Naive thymus-derived CD4-positive, alpha-beta T cell (primary cell): ENCODE results near the gene CTNNA3. TPM values are rescaled to one million over a fixed set of nuclear protein-coding genes. Genes with fewer than 3 reads are reported as not detected.

Experiments
- ATAC-seq: fragments of 150-1000 bp; cut with Tn5 transposase; 2 replicates; pipeline ENCODE4 v1.10.0; 2021; ENCODE audit warnings: mild to moderate bottlenecking, moderate library complexity
- CTCF ChIA-PET: fragments of 350-600 bp; sonication (Branson Sonifier 250); formaldehyde crosslinking; loops from one replicate; lab custom pipeline; 2021; ENCODE audit warnings: antibody characterized with exemption; lab: Charles Lee
- POLR2A ChIA-PET: fragments of 350-600 bp; sonication (Branson Sonifier 250); formaldehyde crosslinking; loops from one replicate; lab custom pipeline; 2021; ENCODE audit warnings: antibody characterized with exemption, inconsistent platforms; lab: Charles Lee
- DNase-seq, 9 donors: peaks; one replicate each; pipeline versions ENCODE4 v3.0.0 to v3.0.0-alpha.2; 2020 to 2022; ENCODE audit warnings: mixed read lengths in 1 of 9
- H3K27ac ChIP-seq: one replicate; pipeline ENCODE4 v1.7.0; 2013; ENCODE audit warnings: mild to moderate bottlenecking, low read depth, low read length, moderate library complexity
- H3K27me3 ChIP-seq, 2 donors: one replicate each; pipeline ENCODE4 v1.7.0; 2013; ENCODE audit warnings: low read length in 2 of 2, mild to moderate bottlenecking in 2 of 2, moderate library complexity in 2 of 2; ENCODE audit not compliant: control insufficient read depth in 2 of 2, insufficient read depth in 2 of 2
- H3K36me3 ChIP-seq, 3 experiments: 1 replicate in 2 of 3; 2 replicates in 1 of 3; pipeline ENCODE4 v1.7.0; 2013; ENCODE audit warnings: low read length in 3 of 3, mild to moderate bottlenecking in 3 of 3, moderate library complexity in 1 of 3; ENCODE audit not compliant: insufficient read depth in 3 of 3, control insufficient read depth in 2 of 3
- H3K4me1 ChIP-seq, 2 donors: one replicate each; pipeline ENCODE4 v1.7.0; 2013; ENCODE audit warnings: low read length in 2 of 2, mild to moderate bottlenecking in 2 of 2, moderate library complexity in 1 of 2; ENCODE audit not compliant: control insufficient read depth in 2 of 2, insufficient read depth in 2 of 2
- H3K4me3 ChIP-seq: 2 replicates; pipeline ENCODE4 v1.7.0; 2013; ENCODE audit warnings: mild to moderate bottlenecking, low read length
- H3K9me3 ChIP-seq, 3 experiments: 1 replicate in 2 of 3; 2 replicates in 1 of 3; pipeline ENCODE4 v1.7.0; 2013; ENCODE audit warnings: low read length in 3 of 3; ENCODE audit not compliant: control insufficient read depth in 2 of 3
- H3K27ac Mint-ChIP-seq, 9 donors: one replicate each; pipeline ENCODE4 v1.8.0; 2020 to 2022; ENCODE audit warnings: mixed read lengths in 9 of 9, mild to moderate bottlenecking in 8 of 9, moderate library complexity in 5 of 9, inconsistent platforms in 2 of 9
- H3K27me3 Mint-ChIP-seq, 5 donors: one replicate each; pipeline ENCODE4 v1.8.0; 2021 to 2022; ENCODE audit warnings: mixed read lengths in 5 of 5, mild to moderate bottlenecking in 1 of 5
- H3K36me3 Mint-ChIP-seq, 5 donors: one replicate each; pipeline ENCODE4 v1.8.0; 2020 to 2022; ENCODE audit warnings: mixed read lengths in 5 of 5, mild to moderate bottlenecking in 3 of 5, inconsistent platforms in 1 of 5
- H3K4me1 Mint-ChIP-seq, 7 donors: one replicate each; pipeline ENCODE4 v1.8.0; 2020 to 2022; ENCODE audit warnings: mixed read lengths in 7 of 7, mild to moderate bottlenecking in 3 of 7, inconsistent platforms in 1 of 7
- H3K4me3 Mint-ChIP-seq, 10 donors: one replicate each; pipeline ENCODE4 v1.8.0; 2020 to 2022; ENCODE audit warnings: mild to moderate bottlenecking in 10 of 10, mixed read lengths in 10 of 10, moderate library complexity in 6 of 10, inconsistent platforms in 2 of 10
- H3K9me3 Mint-ChIP-seq, 11 donors: one replicate each; pipeline ENCODE4 v1.8.0; 2020 to 2022; ENCODE audit warnings: mixed read lengths in 11 of 11, mild to moderate bottlenecking in 4 of 11, inconsistent platforms in 1 of 11, moderate library complexity in 1 of 11
- intact Hi-C, 2 donors: fragments of 100-400 bp; cut with micrococcal nuclease; formaldehyde crosslinking; loops; one replicate each; pipeline ENCODE4 v1.15.1; 2023
- polyA plus RNA-seq, 2 donors: library from polyadenylated mRNA; unstranded; fragments of 300-500 nt; fragmentation: Illumina TruSeq; gene quantifications; one replicate each; pipeline ENCODE4 v1.2.3, GENCODE V29; 2021
- total RNA-seq, 6 experiments: library from RNA in 5 of 6; stranded (reverse) in 5 of 6; gene quantifications; 1 replicate in 5 of 6; 2 replicates in 1 of 6; pipeline ENCODE4 v1.2.3 and lab custom pipeline; 2021 to 2026

The CTNNA3 gene
- total and polyA plus RNA-seq, 7 experiments from 2014 or later: 0.43 to 0.84 (median 0.71) TPM; not detected in 2

DNA sequence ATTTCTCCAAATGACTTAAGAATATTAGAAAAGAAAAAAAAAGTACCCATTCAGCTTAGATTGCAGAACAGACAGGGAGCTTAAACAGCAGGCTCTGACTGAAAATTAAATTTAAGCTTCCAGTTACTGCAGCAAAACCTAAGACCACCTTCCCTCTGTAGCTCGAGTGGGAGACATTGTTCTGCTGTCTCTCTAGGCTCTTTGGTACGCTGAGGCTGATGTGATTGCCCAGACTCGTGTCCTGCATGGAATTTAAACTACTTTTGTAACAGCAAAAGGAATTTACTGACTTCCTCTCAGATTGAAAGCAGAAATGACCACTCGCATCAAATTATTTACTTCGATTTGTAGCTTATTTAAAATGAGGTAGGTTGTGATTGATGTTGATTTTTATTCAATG lies 645.6 kb downstream of the CTNNA3 start:
- peaks cover 0 to 6% (median 0%) of the 10 kb centered on the region in 11 donors for H3K9me3 Mint-ChIP-seq

DNA sequence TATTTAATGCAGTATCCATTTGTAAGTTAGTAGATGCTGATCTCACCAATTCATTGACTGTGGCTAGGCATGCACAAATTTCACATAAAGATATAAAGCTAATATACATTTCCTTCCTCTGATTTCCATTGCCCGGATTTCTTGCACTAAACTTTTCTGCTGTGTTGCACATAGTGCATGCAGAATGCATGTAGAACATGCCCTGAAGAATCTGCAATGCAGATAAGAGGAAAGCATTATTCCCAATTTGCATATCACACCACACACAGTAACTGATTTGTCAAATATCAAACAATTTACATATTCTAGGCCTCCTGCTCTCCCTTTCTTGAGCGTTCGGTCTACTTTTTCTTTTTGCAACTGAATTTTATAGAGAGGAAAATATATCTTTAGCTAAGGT lies 646.0 kb downstream of the CTNNA3 start:
- no peaks in the 10 kb centered on the region for H3K4me1 ChIP-seq
- no peak overlapping the region for H3K4me3 Mint-ChIP-seq
- no peak overlapping the region for H3K27ac Mint-ChIP-seq
- POLR2A ChIA-PET: no interaction called here
- no peak overlapping the region for H3K27ac ChIP-seq
- intact Hi-C loops: no loop called here
- no peaks in the 10 kb centered on the region for H3K27me3 Mint-ChIP-seq
- H3K9me3 ChIP-seq: no peaks in the 10 kb centered on the region
- H3K4me1 Mint-ChIP-seq: no peaks in the 10 kb centered on the region
- H3K9me3 Mint-ChIP-seq: peaks cover 0 to 6% (median 0%) of the 10 kb centered on the region in 11 donors
- no peaks in the 10 kb centered on the region for H3K36me3 ChIP-seq
- H3K36me3 Mint-ChIP-seq: no peaks in the 10 kb centered on the region
- DNase-seq: no peak
- CTCF ChIA-PET: no interaction called here
- no peaks in the 10 kb centered on the region for H3K27me3 ChIP-seq
- ATAC-seq: no peak
- H3K4me3 ChIP-seq: no peak overlapping the region

More for the DNA sequence above, 645.6 kb downstream of the CTNNA3 start:
- ATAC-seq (no peak), DNase-seq (no peak)
- Mint-ChIP-seq H3K27me3 (no peaks in the 10 kb centered on the region), H3K36me3 (no peaks in the 10 kb centered on the region), H3K4me1 (no peaks in the 10 kb centered on the region), H3K27ac (no peak overlapping the region), H3K4me3 (no peak overlapping the region)
- H3K27ac ChIP-seq: no peak overlapping the region
- no peaks in the 10 kb centered on the region for H3K27me3 ChIP-seq
- intact Hi-C loops: no loop called here
- H3K4me3 ChIP-seq: no peak overlapping the region
- H3K36me3 ChIP-seq: no peaks in the 10 kb centered on the region
- H3K9me3 ChIP-seq: no peaks in the 10 kb centered on the region
- ChIA-PET POLR2A (no interaction called here), CTCF (no interaction called here)
- no peaks in the 10 kb centered on the region for H3K4me1 ChIP-seq

DNA sequence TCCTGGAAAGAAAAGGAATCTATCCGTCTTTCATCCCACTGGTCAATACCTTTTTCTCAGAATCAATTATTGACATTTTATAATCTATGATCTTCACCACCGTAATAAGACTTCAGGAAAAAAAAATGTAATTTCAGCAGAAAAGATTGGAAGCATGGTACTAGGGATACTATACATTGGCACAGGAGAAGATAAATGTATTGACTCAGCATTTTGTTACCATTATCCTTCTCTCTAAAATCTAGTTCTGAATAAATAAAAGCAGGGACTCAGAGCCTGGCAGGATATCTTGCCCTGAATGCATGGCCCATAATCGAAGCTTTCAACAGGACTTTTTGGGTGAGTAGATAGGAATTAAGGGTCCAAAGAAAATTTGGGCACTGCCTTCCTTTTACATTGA lies 649.5 kb downstream of the CTNNA3 start:
- peaks cover 0 to 5% (median 0%) of the 10 kb centered on the region in 11 donors for H3K9me3 Mint-ChIP-seq
- ATAC-seq (no peak), DNase-seq (no peak)
- H3K4me1 Mint-ChIP-seq: no peaks in the 10 kb centered on the region
- no peak overlapping the region for H3K4me3 Mint-ChIP-seq
- H3K36me3 ChIP-seq: no peaks in the 10 kb centered on the region
- H3K4me1 ChIP-seq: no peaks in the 10 kb centered on the region
- no peaks in the 10 kb centered on the region for H3K9me3 ChIP-seq
- H3K4me3 ChIP-seq: no peak overlapping the region
- CTCF ChIA-PET: no interaction called here
- H3K27me3 ChIP-seq: no peaks in the 10 kb centered on the region
- intact Hi-C loops: no loop called here
- H3K27me3 Mint-ChIP-seq: no peaks in the 10 kb centered on the region
- POLR2A ChIA-PET: no interaction called here
- H3K27ac Mint-ChIP-seq: no peak overlapping the region
- H3K36me3 Mint-ChIP-seq: no peaks in the 10 kb centered on the region
- no peak overlapping the region for H3K27ac ChIP-seq

DNA sequence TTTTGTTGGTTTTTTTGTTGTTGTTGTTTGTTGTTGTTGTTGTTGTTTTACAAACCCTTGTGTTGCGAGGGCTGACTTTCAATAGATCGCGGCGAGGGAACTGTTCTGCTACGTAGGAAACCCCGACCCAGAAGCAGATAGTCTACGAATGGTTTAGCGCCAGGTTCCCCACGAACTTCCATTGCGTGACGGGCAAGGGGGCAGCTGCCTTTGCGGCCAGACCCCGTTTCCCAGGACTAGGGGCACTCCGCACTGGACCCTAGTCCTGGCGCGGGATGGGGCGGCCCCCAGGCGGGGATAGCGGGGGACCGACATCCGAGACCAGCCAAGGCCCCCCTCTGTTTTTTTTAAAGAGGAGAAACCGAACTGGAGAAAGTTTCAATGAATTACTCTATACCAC lies 650.6 kb downstream of the CTNNA3 start:
- no peaks in the 10 kb centered on the region for H3K27me3 ChIP-seq
- no peaks in the 10 kb centered on the region for H3K4me1 ChIP-seq
- no peaks in the 10 kb centered on the region for H3K4me1 Mint-ChIP-seq
- no peaks in the 10 kb centered on the region for H3K9me3 ChIP-seq
- no peaks in the 10 kb centered on the region for H3K36me3 Mint-ChIP-seq
- H3K27me3 Mint-ChIP-seq: no peaks in the 10 kb centered on the region
- no peak overlapping the region for H3K4me3 ChIP-seq
- no peak overlapping the region for H3K4me3 Mint-ChIP-seq
- no peaks in the 10 kb centered on the region for H3K36me3 ChIP-seq
- no peak overlapping the region for H3K27ac ChIP-seq
- CTCF ChIA-PET: no interaction called here
- no peak for ATAC-seq
- no peak for DNase-seq
- intact Hi-C loops: no loop called here
- POLR2A ChIA-PET: no interaction called here
- H3K27ac Mint-ChIP-seq: no peak overlapping the region
- peaks cover 0 to 5% (median 0%) of the 10 kb centered on the region in 11 donors for H3K9me3 Mint-ChIP-seq

DNA sequence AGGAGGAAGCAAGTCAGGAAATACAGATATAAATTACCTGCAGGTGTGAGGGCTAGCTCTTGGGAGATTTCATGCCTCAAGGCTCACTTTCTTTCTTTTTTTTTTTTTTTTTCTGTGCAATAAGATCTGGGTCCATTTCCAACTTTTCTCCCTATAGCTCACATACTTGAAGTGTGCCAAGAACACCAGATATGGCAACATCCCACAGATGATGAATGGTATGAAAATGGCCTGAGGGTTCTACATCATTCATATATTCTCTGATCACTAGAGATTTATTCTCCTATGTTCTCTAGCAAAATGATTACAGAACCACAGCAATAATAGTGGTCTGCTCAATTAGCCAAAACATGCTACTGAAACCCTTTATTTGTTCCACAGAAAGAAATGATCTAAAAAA lies 653.0 kb downstream of the CTNNA3 start:
- H3K4me1 ChIP-seq: no peaks in the 10 kb centered on the region
- POLR2A ChIA-PET: no interaction called here
- peaks cover 0 to 5% (median 0%) of the 10 kb centered on the region in 11 donors for H3K9me3 Mint-ChIP-seq
- no peaks in the 10 kb centered on the region for H3K36me3 Mint-ChIP-seq
- no peaks in the 10 kb centered on the region for H3K4me1 Mint-ChIP-seq
- no peak overlapping the region for H3K27ac Mint-ChIP-seq
- H3K4me3 ChIP-seq: no peak overlapping the region
- DNase-seq (no peak), ATAC-seq (no peak)
- H3K36me3 ChIP-seq: no peaks in the 10 kb centered on the region
- no peaks in the 10 kb centered on the region for H3K9me3 ChIP-seq
- no peak overlapping the region for H3K27ac ChIP-seq
- CTCF ChIA-PET: no interaction called here
- H3K4me3 Mint-ChIP-seq: no peak overlapping the region
- intact Hi-C loops: no loop called here
- H3K27me3 ChIP-seq: no peaks in the 10 kb centered on the region
- H3K27me3 Mint-ChIP-seq: no peaks in the 10 kb centered on the region

DNA sequence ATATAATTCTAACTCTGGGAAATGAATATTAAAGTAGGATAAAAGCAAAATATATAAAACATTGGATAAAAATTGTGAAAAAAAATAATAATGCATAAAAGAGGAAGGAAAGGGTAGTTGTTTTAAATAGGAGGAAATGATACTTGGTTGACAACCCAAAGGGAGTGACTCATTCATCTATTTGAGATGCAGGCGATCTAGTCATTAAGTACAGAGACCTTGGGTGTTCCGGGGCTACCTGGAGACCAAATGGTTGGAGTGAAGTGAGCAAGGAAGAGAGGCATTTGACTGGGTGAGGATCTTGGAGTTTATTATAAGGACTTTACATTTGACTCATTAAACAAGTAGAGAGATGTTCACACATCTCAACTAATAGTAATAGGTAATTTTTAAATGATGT lies 659.2 kb downstream of the CTNNA3 start:
- Mint-ChIP-seq H3K36me3 (no peaks in the 10 kb centered on the region), H3K9me3 (peaks cover 0 to 8% (median 0%) of the 10 kb centered on the region in 11 donors), H3K27ac (no peak overlapping the region), H3K4me1 (no peaks in the 10 kb centered on the region), H3K27me3 (no peaks in the 10 kb centered on the region), H3K4me3 (no peak overlapping the region)
- Histone ChIP-seq H3K27me3 (no peaks in the 10 kb centered on the region), H3K36me3 (no peaks in the 10 kb centered on the region), H3K4me3 (no peak overlapping the region), H3K27ac (no peak overlapping the region), H3K4me1 (no peaks in the 10 kb centered on the region), H3K9me3 (no peaks in the 10 kb centered on the region)
- POLR2A ChIA-PET: no interaction called here
- CTCF ChIA-PET: no interaction called here
- no peak for ATAC-seq
- no peak for DNase-seq
- intact Hi-C loops: no loop called here

DNA sequence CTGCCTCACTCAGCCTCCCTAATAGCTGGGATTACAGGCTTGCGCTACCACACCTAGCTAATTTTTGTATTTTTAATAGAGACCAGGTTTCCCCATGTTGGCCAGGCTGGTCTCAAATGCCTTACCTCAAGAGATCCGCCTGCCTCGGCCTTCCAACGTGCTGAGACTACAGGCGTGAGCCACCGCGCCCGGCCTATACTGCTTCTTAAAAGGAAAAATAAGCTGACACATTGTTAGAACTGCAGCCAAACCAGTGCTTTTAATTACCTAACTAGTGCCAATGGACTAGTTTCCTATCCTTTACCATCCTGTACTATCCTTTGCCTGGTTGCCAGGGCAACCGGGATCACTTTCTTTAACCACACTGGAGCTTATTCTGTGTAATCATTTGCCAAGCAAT lies 662.1 kb downstream of the CTNNA3 start:
- H3K4me3 Mint-ChIP-seq: no peak overlapping the region
- Histone ChIP-seq H3K27me3 (no peaks in the 10 kb centered on the region), H3K36me3 (no peaks in the 10 kb centered on the region), H3K4me1 (no peaks in the 10 kb centered on the region), H3K9me3 (no peaks in the 10 kb centered on the region), H3K4me3 (no peak overlapping the region), H3K27ac (no peak overlapping the region)
- DNase-seq (no peak), ATAC-seq (no peak)
- H3K9me3 Mint-ChIP-seq: peaks cover 0 to 8% (median 0%) of the 10 kb centered on the region in 11 donors
- CTCF ChIA-PET: no interaction called here
- intact Hi-C loops: no loop called here
- POLR2A ChIA-PET: no interaction called here
- H3K27ac Mint-ChIP-seq: no peak overlapping the region
- H3K4me1 Mint-ChIP-seq: no peaks in the 10 kb centered on the region
- H3K36me3 Mint-ChIP-seq: no peaks in the 10 kb centered on the region
- H3K27me3 Mint-ChIP-seq: no peaks in the 10 kb centered on the region
